GM12872 (cell line): ENCODE results near the gene JPH2.

Source experiments
- CTCF ChIP-seq: IDR thresholded peaks from 3 replicates; pipeline ENCODE4 v1.5.1; 2011; ENCODE audit warnings: low read depth, mild to moderate bottlenecking, low read length, moderate library complexity; ENCODE audit not compliant: insufficient read depth

JPH2 gene

DNA sequence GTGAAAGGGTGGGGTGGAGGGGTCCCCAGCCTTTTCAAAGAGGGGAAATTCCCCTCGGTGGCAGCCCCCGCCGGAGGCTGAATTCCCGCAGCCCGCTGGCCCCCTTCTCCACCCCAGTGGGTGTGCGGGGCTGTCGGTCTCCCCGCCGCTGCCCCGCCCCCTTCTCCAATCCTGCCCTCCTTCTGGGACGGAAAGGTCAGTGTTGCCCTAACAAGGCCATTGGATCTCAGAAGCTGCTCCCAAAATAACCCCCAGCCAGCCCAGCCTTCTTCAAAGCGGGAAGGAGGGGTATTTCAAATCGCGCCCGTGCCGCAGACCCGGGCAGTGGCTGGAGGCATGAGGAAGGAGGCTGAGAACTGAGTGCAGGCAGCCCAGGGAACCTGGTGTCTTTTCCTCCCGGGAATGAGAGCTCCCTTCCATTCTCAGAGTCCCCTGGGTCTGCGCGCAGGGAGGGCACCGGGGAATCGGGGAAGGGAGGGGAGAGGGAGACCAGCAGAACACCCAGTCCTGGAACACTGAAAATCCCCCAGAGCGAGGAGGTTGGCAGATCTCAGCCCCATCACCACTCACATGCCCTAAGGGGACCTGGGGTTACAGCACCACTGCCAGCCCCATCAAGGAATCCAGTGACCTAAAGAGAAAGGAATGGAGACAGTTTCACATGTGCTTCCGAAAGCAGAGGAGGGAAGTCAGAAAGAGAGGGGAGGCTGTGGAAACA lies at the start of gene JPH2:
TSS of gene JPH2 (minus strand) at position 135 of the 718 bp plus-strand sequence. CDS start 483 bp downstream, outside the sequence.
- no peak for TF ChIP-seq CTCF

- TF ChIP-seq CTCF = no peak
These were observed 48.7 kb upstream of the JPH2 start for GRCh38 chr20:44235702-44236101.

GRCh38 chr20:44234566-44235317 lies 47.8 kb upstream of the JPH2 start:
- no peak for TF ChIP-seq CTCF

DNA sequence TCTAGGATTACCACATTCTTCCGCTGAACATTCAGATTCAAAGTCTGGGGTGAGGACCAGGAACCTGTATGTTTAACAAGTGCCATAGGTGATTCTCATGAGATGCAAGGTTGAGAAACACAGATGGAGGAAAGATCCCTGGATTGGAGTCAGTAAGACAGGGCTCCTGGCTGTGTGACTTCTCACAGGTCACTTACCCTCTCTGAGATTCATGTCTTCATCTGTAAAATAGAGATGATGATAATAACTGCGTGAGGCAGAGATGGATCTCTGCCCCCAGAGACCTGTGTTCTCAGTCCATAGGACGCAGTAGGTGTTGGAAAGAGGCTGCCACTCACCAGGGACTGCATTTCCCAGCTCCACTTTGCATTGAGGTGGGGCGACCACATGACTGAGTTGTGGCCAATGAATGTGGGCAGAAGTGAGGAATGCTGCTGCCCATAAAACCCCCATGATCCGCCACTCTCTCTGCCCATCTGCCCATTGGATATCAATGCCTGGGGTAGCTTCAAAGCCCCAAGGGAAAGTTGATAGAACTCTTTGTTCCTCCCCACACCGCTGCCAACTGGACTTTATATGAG lies 46.5 kb upstream of the JPH2 start:
- no peak for TF ChIP-seq CTCF

DNA sequence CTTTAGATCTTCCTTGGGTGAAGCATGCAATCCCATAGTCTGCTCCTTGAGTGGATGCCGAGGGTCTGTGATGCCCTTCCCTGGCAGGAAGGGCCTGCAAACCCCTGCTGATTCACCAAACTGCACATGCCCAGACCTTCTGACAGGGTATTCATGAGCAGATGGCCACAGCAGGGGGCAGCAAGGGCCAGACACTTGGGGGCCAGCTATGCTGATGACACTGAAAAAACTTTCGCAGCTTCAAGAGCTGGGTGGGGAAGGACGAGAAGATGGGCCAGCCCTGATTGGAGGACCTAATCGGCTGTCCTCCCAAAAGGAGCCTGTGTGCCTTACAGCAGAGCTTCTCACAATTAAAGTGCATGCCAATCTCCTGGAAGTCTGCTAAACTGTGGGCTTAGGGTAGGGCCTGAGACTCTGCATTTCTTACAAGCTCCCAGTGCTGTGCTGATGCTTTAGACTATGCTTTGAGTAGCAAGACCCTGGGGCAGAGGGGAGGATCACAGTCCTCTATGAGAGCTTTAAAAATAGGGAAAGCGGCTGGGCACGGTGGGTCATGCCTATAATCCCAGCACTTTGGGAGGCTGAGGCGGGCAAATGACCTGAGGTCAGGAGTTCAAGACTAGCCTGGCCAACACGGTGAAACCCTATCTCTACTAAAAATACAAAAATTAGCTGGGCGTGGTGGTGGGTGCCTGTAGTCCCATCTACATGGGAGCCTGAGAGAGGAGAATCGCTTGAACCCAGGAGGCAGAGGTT lies 44.9 kb upstream of the JPH2 start:
- no peak for TF ChIP-seq CTCF

- no peak for TF ChIP-seq CTCF
These were observed 44.2 kb upstream of the JPH2 start for GRCh38 chr20:44231193-44231592.
